HCT116 (cell line): Measurements from ENCODE around the gene ESYT1. TPM values are rescaled to one million over a fixed set of nuclear protein-coding genes. Genes with fewer than 3 reads are reported as not detected.

Experiments
- ATAC-seq: fragments of 200-7000 bp; cut with Tn5 transposase; 2 replicates; pipeline ENCODE4 v1.9.1; 2020; ENCODE audit warnings: mild to moderate bottlenecking, moderate library complexity
- BruUV-seq: library from RNA; stranded (reverse); fragments of 400-500 nt; replicated peaks from 2 replicates; lab custom pipeline; 2021; lab: Mats Ljungman, UMichigan
- CTCF ChIA-PET: fragments of 300-600 bp; sonication (Branson Sonifier 250); formaldehyde crosslinking; loops from one replicate; lab custom pipeline; 2021; ENCODE audit warnings: antibody characterized with exemption; lab: Charles Lee
- POLR2A ChIA-PET: fragments of 300-600, 350-600 bp; sonication (Branson Sonifier 250); formaldehyde crosslinking; loops from one replicate; lab custom pipeline; 2021; ENCODE audit warnings: antibody characterized with exemption; lab: Charles Lee
- RAD21 ChIA-PET, 2 experiments: fragments of 300-600 bp; sonication (Branson Sonifier 250); formaldehyde crosslinking; loops; one replicate each; lab custom pipeline; 2023; ENCODE audit warnings: low total read pairs in 2 of 2; ENCODE audit not compliant: uncharacterized antibody in 2 of 2, unreplicated experiment in 2 of 2, low non-redundant PET in 1 of 2; lab: Charles Lee
- DNase-seq: peaks from one replicate; pipeline ENCODE4 v3.0.0-alpha.2; 2010; ENCODE audit warnings: low read depth, low spot score
- H2AFZ ChIP-seq: fragments of 200-600 bp; shearing (Covaris generic), sonication (generic); 2 replicates; pipeline ENCODE4 v1.6.1; 2017; ENCODE audit warnings: low read depth, mixed run types, mixed read lengths, antibody characterized with exemption, low read length; ENCODE audit not compliant: poor library complexity, severe bottlenecking
- H3K27ac ChIP-seq: 2 replicates; pipeline ENCODE4 v1.5.1; 2012; ENCODE audit warnings: low read depth, low read length
- H3K27me3 ChIP-seq: fragments of 200-600 bp; sonication (generic); 2 replicates; pipeline ENCODE4 v1.6.1; 2016; ENCODE audit warnings: mixed run types, low read length, mixed read lengths; ENCODE audit not compliant: insufficient read depth
- H3K36me3 ChIP-seq, 2 experiments: fragments of 200-500 bp in 1 of 2; fragments of 200-600 bp in 1 of 2; sonication (Bioruptor generic) in 1 of 2; sonication (generic) in 1 of 2; 2 replicates each; pipeline versions ENCODE4 v1.5.1 to v1.6.1; 2014 to 2016; ENCODE audit warnings: low read length in 2 of 2, inconsistent platforms in 1 of 2, mixed read lengths in 1 of 2, mixed run types in 1 of 2; ENCODE audit not compliant: insufficient read depth in 2 of 2, control insufficient read depth in 1 of 2
- H3K4me1 ChIP-seq, 2 experiments: fragments of 200-600 bp in 1 of 2; sonication (generic) in 1 of 2; 2 replicates each; pipeline versions ENCODE4 v1.5.1 to v1.6.1; 2012 to 2017; ENCODE audit warnings: low read length in 2 of 2, inconsistent platforms in 1 of 2, mild to moderate bottlenecking in 1 of 2, mixed read lengths in 1 of 2, mixed run types in 1 of 2, moderate library complexity in 1 of 2; ENCODE audit not compliant: insufficient read depth in 2 of 2, control insufficient read depth in 1 of 2
- H3K4me2 ChIP-seq: fragments of 200-600 bp; sonication (generic); 2 replicates; pipeline ENCODE4 v1.6.1; 2017; ENCODE audit warnings: mixed run types, low read length, mixed read lengths
- H3K4me3 ChIP-seq, 2 experiments: fragments of 200-600 bp in 1 of 2; sonication (generic) in 1 of 2; replicated peaks in 1 of 2; 2 replicates each; pipeline ENCODE4 v1.5.1; 2011 to 2016; ENCODE audit warnings: low read length in 2 of 2, control low read depth in 1 of 2, low read depth in 1 of 2, mild to moderate bottlenecking in 1 of 2, mixed read lengths in 1 of 2, mixed run types in 1 of 2
- H3K79me2 ChIP-seq: fragments of 200-600 bp; sonication (generic); 2 replicates; pipeline ENCODE4 v1.6.1; 2017; ENCODE audit warnings: mild to moderate bottlenecking, mixed run types, low read length, moderate library complexity, mixed read lengths; ENCODE audit not compliant: insufficient read depth
- H3K9ac ChIP-seq: fragments of 200-600 bp; sonication (generic); 2 replicates; pipeline ENCODE4 v1.6.1; 2016; ENCODE audit warnings: low read length, mixed read lengths
- H3K9me2 ChIP-seq: fragments of 200-600 bp; sonication (generic), shearing (Covaris generic); 2 replicates; pipeline ENCODE4 v1.6.1; 2017; ENCODE audit warnings: mixed run types, mild to moderate bottlenecking, moderate library complexity; ENCODE audit not compliant: insufficient read depth
- H3K9me3 ChIP-seq, 2 experiments: fragments of 200-500 bp in 1 of 2; fragments of 200-600 bp in 1 of 2; sonication (Bioruptor generic) in 1 of 2; sonication (generic) in 1 of 2; 2 replicates each; pipeline ENCODE4 v1.6.1; 2014 to 2017; ENCODE audit warnings: low read length in 2 of 2, mixed read lengths in 2 of 2, inconsistent platforms in 1 of 2, low read depth in 1 of 2, mild to moderate bottlenecking in 1 of 2, mixed run types in 1 of 2, moderate library complexity in 1 of 2; ENCODE audit not compliant: control insufficient read depth in 1 of 2, insufficient read depth in 1 of 2
- H4K20me1 ChIP-seq: fragments of 200-600 bp; sonication (generic), shearing (Covaris generic); 2 replicates; pipeline ENCODE4 v1.6.1; 2017; ENCODE audit warnings: mixed run types, mild to moderate bottlenecking, moderate library complexity; ENCODE audit not compliant: insufficient read depth
- EZH2 ChIP-seq: fragments of 200-600 bp; sonication (generic); IDR thresholded peaks from 2 replicates; pipeline ENCODE4 v1.6.1; 2017; ENCODE audit warnings: antibody characterized with exemption, mixed run types
- JUND ChIP-seq: IDR thresholded peaks from 2 replicates; pipeline ENCODE4 v1.6.1; 2012
- SIN3A ChIP-seq: IDR thresholded peaks from 2 replicates; pipeline ENCODE4 v1.6.1; 2012; ENCODE audit warnings: low read depth
- TCF7L2 ChIP-seq: IDR thresholded peaks from 2 replicates; pipeline ENCODE4 v1.7.0; 2011; ENCODE audit warnings: borderline replicate concordance, inconsistent platforms; ENCODE audit not compliant: insufficient read depth, insufficient read length; ENCODE audit errors: extremely low read depth
- intact Hi-C: fragments of 100-400 bp; cut with micrococcal nuclease; formaldehyde crosslinking; loops from 2 replicates; pipeline ENCODE4 v1.10.0; 2022
- total RNA-seq: library from RNA; stranded (reverse); gene quantifications from one replicate; pipeline ENCODE4 v1.2.1, GENCODE V29; 2021; ENCODE audit not compliant: unreplicated experiment
- TF ChIP-seq, protein P1 (sequence below): IDR thresholded peaks from 2 replicates; pipeline ENCODE4 v1.6.1; 2012; ENCODE audit warnings: low read depth
- TF ChIP-seq, protein P2 (sequence below): IDR thresholded peaks from 2 replicates; pipeline ENCODE4 v1.6.1; 2011; ENCODE audit warnings: mild to moderate bottlenecking, low read length, moderate library complexity; ENCODE audit not compliant: insufficient replicate concordance; ENCODE audit errors: extremely low read depth

The ESYT1 gene
- total RNA-seq, 1 experiment from 2014 or later: 80.9 TPM

DNA sequence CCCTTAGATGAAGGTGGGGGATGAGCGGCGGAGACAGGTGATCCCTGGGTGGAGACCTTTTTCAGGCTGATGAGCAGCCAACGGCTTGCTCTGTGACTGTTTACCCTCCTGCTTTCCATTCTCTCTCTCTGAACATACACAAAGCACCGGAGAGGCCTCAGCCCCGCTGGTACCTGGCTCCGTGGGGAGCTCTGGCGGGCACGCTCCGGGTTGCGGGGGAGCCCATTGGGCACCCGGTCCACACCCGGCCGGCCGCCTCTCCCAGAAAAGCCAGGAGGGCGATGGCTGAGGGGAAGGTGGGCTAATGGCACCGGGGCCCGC is 60.7 kb downstream of the ESYT1 start:
- intact Hi-C loops: loop anchor here (1.0 kb wide), 2 partner anchors 69 to 141 kb away; no protein-coding TSS in a partner anchor
- Histone ChIP-seq H3K9ac (peak overlapping the region; percentile 87), H4K20me1 (no peaks in the 10 kb centered on the region), H3K27ac (peak overlapping the region; percentile 84), H3K27me3 (no peaks in the 10 kb centered on the region), H3K79me2 (peaks cover 37% of the 10 kb centered on the region), H3K4me1 (peaks cover 17 to 27% of the 10 kb centered on the region in 2 experiments), H3K4me2 (peak overlapping the region; percentile 90), H3K4me3 (peak overlapping the region; percentile 86 to 88), H3K9me3 (no peaks in the 10 kb centered on the region), H3K9me2 (no peaks in the 10 kb centered on the region), H3K36me3 (peaks cover 15 to 24% of the 10 kb centered on the region in 2 experiments; a peak in 3 of 4 replicates), H2AFZ (no peak overlapping the region)
- no TSS peak for BruUV-seq
- RAD21 ChIA-PET: no interaction called here
- CTCF ChIA-PET: interaction anchor here (0.6 to 3.3 kb wide), 10 partner anchors 8 to 459 kb away, joined by 3 to 29 read pairs (median 9); partner anchors contain the start of genes ANKRD52, CD63, ESYT1 and ZC3H10
- TF ChIP-seq, protein P1, sequence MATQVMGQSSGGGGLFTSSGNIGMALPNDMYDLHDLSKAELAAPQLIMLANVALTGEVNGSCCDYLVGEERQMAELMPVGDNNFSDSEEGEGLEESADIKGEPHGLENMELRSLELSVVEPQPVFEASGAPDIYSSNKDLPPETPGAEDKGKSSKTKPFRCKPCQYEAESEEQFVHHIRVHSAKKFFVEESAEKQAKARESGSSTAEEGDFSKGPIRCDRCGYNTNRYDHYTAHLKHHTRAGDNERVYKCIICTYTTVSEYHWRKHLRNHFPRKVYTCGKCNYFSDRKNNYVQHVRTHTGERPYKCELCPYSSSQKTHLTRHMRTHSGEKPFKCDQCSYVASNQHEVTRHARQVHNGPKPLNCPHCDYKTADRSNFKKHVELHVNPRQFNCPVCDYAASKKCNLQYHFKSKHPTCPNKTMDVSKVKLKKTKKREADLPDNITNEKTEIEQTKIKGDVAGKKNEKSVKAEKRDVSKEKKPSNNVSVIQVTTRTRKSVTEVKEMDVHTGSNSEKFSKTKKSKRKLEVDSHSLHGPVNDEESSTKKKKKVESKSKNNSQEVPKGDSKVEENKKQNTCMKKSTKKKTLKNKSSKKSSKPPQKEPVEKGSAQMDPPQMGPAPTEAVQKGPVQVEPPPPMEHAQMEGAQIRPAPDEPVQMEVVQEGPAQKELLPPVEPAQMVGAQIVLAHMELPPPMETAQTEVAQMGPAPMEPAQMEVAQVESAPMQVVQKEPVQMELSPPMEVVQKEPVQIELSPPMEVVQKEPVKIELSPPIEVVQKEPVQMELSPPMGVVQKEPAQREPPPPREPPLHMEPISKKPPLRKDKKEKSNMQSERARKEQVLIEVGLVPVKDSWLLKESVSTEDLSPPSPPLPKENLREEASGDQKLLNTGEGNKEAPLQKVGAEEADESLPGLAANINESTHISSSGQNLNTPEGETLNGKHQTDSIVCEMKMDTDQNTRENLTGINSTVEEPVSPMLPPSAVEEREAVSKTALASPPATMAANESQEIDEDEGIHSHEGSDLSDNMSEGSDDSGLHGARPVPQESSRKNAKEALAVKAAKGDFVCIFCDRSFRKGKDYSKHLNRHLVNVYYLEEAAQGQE: no peak
- no peak for TF ChIP-seq JUND
- no peak for TF ChIP-seq EZH2
- TF ChIP-seq, protein P2, sequence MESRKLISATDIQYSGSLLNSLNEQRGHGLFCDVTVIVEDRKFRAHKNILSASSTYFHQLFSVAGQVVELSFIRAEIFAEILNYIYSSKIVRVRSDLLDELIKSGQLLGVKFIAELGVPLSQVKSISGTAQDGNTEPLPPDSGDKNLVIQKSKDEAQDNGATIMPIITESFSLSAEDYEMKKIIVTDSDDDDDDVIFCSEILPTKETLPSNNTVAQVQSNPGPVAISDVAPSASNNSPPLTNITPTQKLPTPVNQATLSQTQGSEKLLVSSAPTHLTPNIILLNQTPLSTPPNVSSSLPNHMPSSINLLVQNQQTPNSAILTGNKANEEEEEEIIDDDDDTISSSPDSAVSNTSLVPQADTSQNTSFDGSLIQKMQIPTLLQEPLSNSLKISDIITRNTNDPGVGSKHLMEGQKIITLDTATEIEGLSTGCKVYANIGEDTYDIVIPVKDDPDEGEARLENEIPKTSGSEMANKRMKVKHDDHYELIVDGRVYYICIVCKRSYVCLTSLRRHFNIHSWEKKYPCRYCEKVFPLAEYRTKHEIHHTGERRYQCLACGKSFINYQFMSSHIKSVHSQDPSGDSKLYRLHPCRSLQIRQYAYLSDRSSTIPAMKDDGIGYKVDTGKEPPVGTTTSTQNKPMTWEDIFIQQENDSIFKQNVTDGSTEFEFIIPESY: no peak
- TF ChIP-seq SIN3A: no peak
- no peak for TF ChIP-seq TCF7L2
- POLR2A ChIA-PET: interaction anchor here (0.6 to 2.7 kb wide), 6 partner anchors 33 to 457 kb away, joined by 3 to 17 read pairs (median 4); partner anchors contain the start of genes ATP5F1B, ESYT1, RNF41 and ZC3H10
- peak; percentile 1; the same call in 1 of the 2 replicates for ATAC-seq
- no peak for DNase-seq
